Astrocyte of the hippocampus (primary cell): ENCODE data around the gene FBXW2.
"Not testable (repeated sequence)": the region's sequence is repeated elsewhere in the genome, so short reads cannot be mapped to it uniquely, and the experiment has no call there.

Experiments
- DNase-seq: peaks from one replicate; pipeline ENCODE4 v3.0.0; 2011; ENCODE audit warnings: low read depth, low spot score

The FBXW2 gene

GRCh38 chr9:120792898-120793765 lies at the start of gene FBXW2:
Gene FBXW2 (minus strand): TSS chr9:120793416. CDS start chr9:120788258, 5,158 bp downstream.
- peak; percentile 97 for DNase-seq

- DNase-seq, result no peak
These were observed 48.9 kb upstream of the FBXW2 start for GRCh38 chr9:120841930-120842684.

- peak; percentile 73 for DNase-seq
These were observed 45.9 kb upstream of the FBXW2 start for GRCh38 chr9:120839146-120839545.

GRCh38 chr9:120837921-120838320 lies 44.7 kb upstream of the FBXW2 start:
- DNase-seq, result no peak

- no peak for DNase-seq
These were observed 40.1 kb upstream of the FBXW2 start for GRCh38 chr9:120833325-120833724.

GRCh38 chr9:120832807-120833206 lies 39.6 kb upstream of the FBXW2 start:
- peak; percentile 35 for DNase-seq

GRCh38 chr9:120830865-120831264 lies 37.6 kb upstream of the FBXW2 start:
- no peak for DNase-seq

- no peak for DNase-seq
These were observed 36.9 kb upstream of the FBXW2 start for GRCh38 chr9:120830151-120830550.

- DNase-seq, result no peak
These were observed 36.4 kb upstream of the FBXW2 start for GRCh38 chr9:120829650-120830049.

- DNase-seq, result no peak
These were observed 26.9 kb upstream of the FBXW2 start for GRCh38 chr9:120820095-120820494.

GRCh38 chr9:120818595-120818994 lies 25.4 kb upstream of the FBXW2 start:
- DNase-seq, result no peak

- no peak for DNase-seq
These were observed 21.9 kb upstream of the FBXW2 start for GRCh38 chr9:120815075-120815474.

GRCh38 chr9:120808931-120809330 lies 15.7 kb upstream of the FBXW2 start:
- DNase-seq, result no peak

GRCh38 chr9:120807607-120808379 lies 14.6 kb upstream of the FBXW2 start:
- DNase-seq, result no peak

- DNase-seq, result not testable (repeated sequence)
These were observed 11.7 kb upstream of the FBXW2 start for GRCh38 chr9:120804784-120805363.

- DNase-seq, result no peak
These were observed 8.2 kb upstream of the FBXW2 start for GRCh38 chr9:120801441-120801840.

GRCh38 chr9:120791161-120791560 lies 2.1 kb downstream of the FBXW2 start:
- no peak for DNase-seq

- DNase-seq, result no peak
These were observed 5.3 kb downstream of the FBXW2 start for GRCh38 chr9:120787933-120788332.

GRCh38 chr9:120783602-120784047 lies 9.6 kb downstream of the FBXW2 start:
- no peak for DNase-seq

- no peak for DNase-seq
These were observed 12.0 kb downstream of the FBXW2 start for GRCh38 chr9:120781236-120781635.

GRCh38 chr9:120780367-120780766 lies 12.8 kb downstream of the FBXW2 start:
- no peak for DNase-seq

- no peak for DNase-seq
These were observed 14.0 kb downstream of the FBXW2 start for GRCh38 chr9:120779227-120779626.
